ENCODE results near the gene APBA3. TPM values are rescaled to one million over a fixed set of nuclear protein-coding genes. Genes with fewer than 3 reads are reported as not detected.

The APBA3 gene
- total and polyA plus RNA-seq, 2 of the 4 experiments (the other 2 are of a cell fraction), result 9.5 to 18.4 TPM

DNA sequence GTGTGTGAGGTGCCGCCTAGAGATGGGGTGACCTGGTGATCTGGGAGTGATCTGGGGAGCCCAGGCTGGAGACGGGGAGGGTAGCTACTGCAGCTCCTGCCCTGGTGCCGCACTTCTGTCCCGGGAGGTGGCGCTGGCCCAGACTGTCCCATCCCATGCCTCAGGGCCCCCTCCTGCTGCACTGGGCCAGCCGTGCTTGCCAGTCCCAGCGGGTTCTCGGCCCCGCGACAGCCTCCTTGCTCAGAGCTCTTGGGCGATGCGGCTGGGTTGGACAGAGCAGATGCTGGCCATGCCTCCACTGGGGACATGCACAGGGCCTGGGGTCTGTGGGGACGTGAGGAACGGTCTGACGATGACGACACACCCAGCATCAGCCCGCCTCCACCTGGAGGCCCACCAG is 8.0 kb upstream of the APBA3 start:
- Histone ChIP-seq H2BK120ac (ENCODE audit: low read depth, low read length) (no peak overlapping the region), H3K4me2 (ENCODE audit: low read depth, low read length) (no peak overlapping the region), H3K23ac (ENCODE audit: low read depth, low read length) (no peak overlapping the region), H4K20me1 (ENCODE audit: insufficient read depth, low read length) (no peaks in the 10 kb centered on the region), H2AK9ac (replicated peaks; ENCODE audit: low read depth, low read length, poor library complexity) (no peak overlapping the region), H2AFZ (replicated peaks; ENCODE audit: low read length, poor library complexity) (no peak overlapping the region), H4K5ac (ENCODE audit: low read depth, low read length) (no peak overlapping the region), H3K36me3 (ENCODE audit: control insufficient read depth, insufficient read depth, low read length) (peaks cover 27% of the 10 kb centered on the region), H4K8ac (ENCODE audit: low read depth in 2 of 2, low read length in 2 of 2) (no peak overlapping the region), H3K4me3 (ENCODE audit: insufficient read depth, low read depth, low read length) (no peak overlapping the region), H2BK20ac (ENCODE audit: low read depth, low read length) (no peak overlapping the region), H3K9me1 (ENCODE audit: insufficient read depth, low read length) (no peaks in the 10 kb centered on the region), H3K9me3 (ENCODE audit: control insufficient read depth, insufficient read depth, low read length) (no peaks in the 10 kb centered on the region), H2BK5ac (ENCODE audit: low read depth, low read length, poor library complexity, severe bottlenecking) (no peak overlapping the region), H4K91ac (ENCODE audit: insufficient read depth, low read depth, low read length) (no peak overlapping the region), H2AK5ac (ENCODE audit: low read depth, low read length) (no peak overlapping the region), H3K4me1 (ENCODE audit: control insufficient read depth, insufficient read depth, low read length) (no peaks in the 10 kb centered on the region), H3K56ac (ENCODE audit: extremely low read depth, insufficient read depth, low read length) (no peak overlapping the region), H3K4ac (ENCODE audit: low read depth, low read length) (no peak overlapping the region), H2BK15ac (ENCODE audit: low read depth, low read length) (no peak overlapping the region), H3K14ac (replicated peaks; ENCODE audit: low read depth, low read length) (no peak overlapping the region), H3K79me1 (ENCODE audit: low read depth in 1 of 2, low read length in 2 of 2) (peaks cover 5 to 9% of the 10 kb centered on the region in 2 experiments; a peak in 1 of 4 replicates), H3K27me3 (ENCODE audit: control insufficient read depth, insufficient read depth, low read length) (peaks cover 5% of the 10 kb centered on the region; the same call in 1 of the 2 replicates), H3K9ac (ENCODE audit: low read depth, low read length) (no peak overlapping the region), H3K27ac (ENCODE audit: insufficient read depth, low read length) (no peak overlapping the region), H3K18ac (ENCODE audit: low read depth, low read length) (no peak overlapping the region)
- DNase-seq (no peak), ATAC-seq (ENCODE audit: low read depth) (no peak)
- TF ChIP-seq MAZ (IDR thresholded peaks at IDR 0.05; ENCODE audit: borderline replicate concordance, low read depth, low read length) (no peak), MXI1 (IDR thresholded peaks at IDR 0.05; ENCODE audit: borderline replicate concordance, low read depth, low read length) (no peak), CEBPB (IDR thresholded peaks at IDR 0.05; ENCODE audit: low read depth, low read length) (no peak), MAFK (IDR thresholded peaks at IDR 0.05; ENCODE audit: low read depth, low read length) (no peak), BHLHE40 (IDR thresholded peaks at IDR 0.05; ENCODE audit: low read depth, low read length) (no peak), RFX5 (IDR thresholded peaks at IDR 0.05; ENCODE audit: low read depth, low read length) (no peak), CHD1 (IDR thresholded peaks at IDR 0.05; ENCODE audit: low read depth, low read length) (no peak), NFE2L2 (IDR thresholded peaks at IDR 0.05; ENCODE audit: low read depth, low read length) (no peak), FOS (IDR thresholded peaks at IDR 0.05; ENCODE audit: low read depth, low read length) (no peak), POLR2A (IDR thresholded peaks at IDR 0.05; ENCODE audit: low read depth, low read length) (no peak), RAD21 (IDR thresholded peaks at IDR 0.05; ENCODE audit: low read length) (no peak), RCOR1 (IDR thresholded peaks at IDR 0.05; ENCODE audit: insufficient replicate concordance, low read length) (no peak)
- TF ChIP-seq, protein P1, sequence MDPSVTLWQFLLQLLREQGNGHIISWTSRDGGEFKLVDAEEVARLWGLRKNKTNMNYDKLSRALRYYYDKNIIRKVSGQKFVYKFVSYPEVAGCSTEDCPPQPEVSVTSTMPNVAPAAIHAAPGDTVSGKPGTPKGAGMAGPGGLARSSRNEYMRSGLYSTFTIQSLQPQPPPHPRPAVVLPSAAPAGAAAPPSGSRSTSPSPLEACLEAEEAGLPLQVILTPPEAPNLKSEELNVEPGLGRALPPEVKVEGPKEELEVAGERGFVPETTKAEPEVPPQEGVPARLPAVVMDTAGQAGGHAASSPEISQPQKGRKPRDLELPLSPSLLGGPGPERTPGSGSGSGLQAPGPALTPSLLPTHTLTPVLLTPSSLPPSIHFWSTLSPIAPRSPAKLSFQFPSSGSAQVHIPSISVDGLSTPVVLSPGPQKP (IDR thresholded peaks at IDR 0.05; ENCODE audit: borderline replicate concordance, low read depth, low read length), result no peak
- TF ChIP-seq, protein P2, sequence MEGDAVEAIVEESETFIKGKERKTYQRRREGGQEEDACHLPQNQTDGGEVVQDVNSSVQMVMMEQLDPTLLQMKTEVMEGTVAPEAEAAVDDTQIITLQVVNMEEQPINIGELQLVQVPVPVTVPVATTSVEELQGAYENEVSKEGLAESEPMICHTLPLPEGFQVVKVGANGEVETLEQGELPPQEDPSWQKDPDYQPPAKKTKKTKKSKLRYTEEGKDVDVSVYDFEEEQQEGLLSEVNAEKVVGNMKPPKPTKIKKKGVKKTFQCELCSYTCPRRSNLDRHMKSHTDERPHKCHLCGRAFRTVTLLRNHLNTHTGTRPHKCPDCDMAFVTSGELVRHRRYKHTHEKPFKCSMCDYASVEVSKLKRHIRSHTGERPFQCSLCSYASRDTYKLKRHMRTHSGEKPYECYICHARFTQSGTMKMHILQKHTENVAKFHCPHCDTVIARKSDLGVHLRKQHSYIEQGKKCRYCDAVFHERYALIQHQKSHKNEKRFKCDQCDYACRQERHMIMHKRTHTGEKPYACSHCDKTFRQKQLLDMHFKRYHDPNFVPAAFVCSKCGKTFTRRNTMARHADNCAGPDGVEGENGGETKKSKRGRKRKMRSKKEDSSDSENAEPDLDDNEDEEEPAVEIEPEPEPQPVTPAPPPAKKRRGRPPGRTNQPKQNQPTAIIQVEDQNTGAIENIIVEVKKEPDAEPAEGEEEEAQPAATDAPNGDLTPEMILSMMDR (conservative IDR thresholded peaks at IDR 0.05; ENCODE audit: low read depth, low read length), result no peak
- TF ChIP-seq, protein P3, sequence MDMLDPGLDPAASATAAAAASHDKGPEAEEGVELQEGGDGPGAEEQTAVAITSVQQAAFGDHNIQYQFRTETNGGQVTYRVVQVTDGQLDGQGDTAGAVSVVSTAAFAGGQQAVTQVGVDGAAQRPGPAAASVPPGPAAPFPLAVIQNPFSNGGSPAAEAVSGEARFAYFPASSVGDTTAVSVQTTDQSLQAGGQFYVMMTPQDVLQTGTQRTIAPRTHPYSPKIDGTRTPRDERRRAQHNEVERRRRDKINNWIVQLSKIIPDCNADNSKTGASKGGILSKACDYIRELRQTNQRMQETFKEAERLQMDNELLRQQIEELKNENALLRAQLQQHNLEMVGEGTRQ (IDR thresholded peaks at IDR 0.05; ENCODE audit: low read depth, low read length), result no peak
- POLR2A ChIA-PET (ENCODE audit: unreplicated experiment), result no interaction called here
- 97% methylated on average over 10 of the region's 17 CpGs; no CpG with 5 or more reads in 1 of the 2 experiments for WGBS, 2 experiments (ENCODE audit: extremely low coverage in 2 of 2, insufficient read length in 1 of 2)
- in situ Hi-C loops (cut with MboI; ENCODE audit: low sequenced_read_pairs), result no loop called here
- intact Hi-C loops (cut with micrococcal nuclease), result no loop called here
- CTCF ChIA-PET, result no interaction called here
- dilution Hi-C loops (cut with HindIII; ENCODE audit: low sequenced_read_pairs, unreplicated experiment), result no loop called here
- no TSS peak for BruUV-seq (replicated peaks)
